ENCODE measurements around the gene THSD4. TPM values are rescaled to one million over a fixed set of nuclear protein-coding genes. Genes with fewer than 3 reads are reported as not detected.

Gene THSD4
- polyA plus RNA-seq, 1 donor from 2014 or later = 0.46 TPM

GRCh38 chr15:71510763-71511162, 395.5 kb downstream of the THSD4 start:
- Histone ChIP-seq H3F3A (ENCODE audit: insufficient read depth, low read length, poor library complexity, severe bottlenecking) (no peaks in the 10 kb centered on the region), H3K4me3 (ENCODE audit: low read length) (no peak overlapping the region), H3K36me3 (ENCODE audit: insufficient read depth, low read length) (no peaks in the 10 kb centered on the region), H2AFZ (ENCODE audit: low read depth, low read length) (no peak overlapping the region), H3K27me3 (ENCODE audit: insufficient read depth, low read depth, low read length) (no peaks in the 10 kb centered on the region), H3K27ac (ENCODE audit: low read length) (no peak overlapping the region), H4K20me1 (ENCODE audit: insufficient read depth) (no peaks in the 10 kb centered on the region), H3K9ac (ENCODE audit: low read length) (no peak overlapping the region), H3K79me2 (replicated peaks; ENCODE audit: insufficient read depth, low read length) (no peaks in the 10 kb centered on the region), H3K9me3 (ENCODE audit: low read length) (no peaks in the 10 kb centered on the region), H3K9me2 (ENCODE audit: insufficient read depth, low read length) (no peaks in the 10 kb centered on the region), H3K4me2 (ENCODE audit: low read length) (no peak overlapping the region)
- no peak for TF ChIP-seq TAF1 (IDR thresholded peaks at IDR 0.05; ENCODE audit: low read depth)
- no peak for TF ChIP-seq EZH2 (IDR thresholded peaks at IDR 0.05; ENCODE audit: borderline replicate concordance, insufficient read depth, low read length, poor library complexity, severe bottlenecking)

DNA sequence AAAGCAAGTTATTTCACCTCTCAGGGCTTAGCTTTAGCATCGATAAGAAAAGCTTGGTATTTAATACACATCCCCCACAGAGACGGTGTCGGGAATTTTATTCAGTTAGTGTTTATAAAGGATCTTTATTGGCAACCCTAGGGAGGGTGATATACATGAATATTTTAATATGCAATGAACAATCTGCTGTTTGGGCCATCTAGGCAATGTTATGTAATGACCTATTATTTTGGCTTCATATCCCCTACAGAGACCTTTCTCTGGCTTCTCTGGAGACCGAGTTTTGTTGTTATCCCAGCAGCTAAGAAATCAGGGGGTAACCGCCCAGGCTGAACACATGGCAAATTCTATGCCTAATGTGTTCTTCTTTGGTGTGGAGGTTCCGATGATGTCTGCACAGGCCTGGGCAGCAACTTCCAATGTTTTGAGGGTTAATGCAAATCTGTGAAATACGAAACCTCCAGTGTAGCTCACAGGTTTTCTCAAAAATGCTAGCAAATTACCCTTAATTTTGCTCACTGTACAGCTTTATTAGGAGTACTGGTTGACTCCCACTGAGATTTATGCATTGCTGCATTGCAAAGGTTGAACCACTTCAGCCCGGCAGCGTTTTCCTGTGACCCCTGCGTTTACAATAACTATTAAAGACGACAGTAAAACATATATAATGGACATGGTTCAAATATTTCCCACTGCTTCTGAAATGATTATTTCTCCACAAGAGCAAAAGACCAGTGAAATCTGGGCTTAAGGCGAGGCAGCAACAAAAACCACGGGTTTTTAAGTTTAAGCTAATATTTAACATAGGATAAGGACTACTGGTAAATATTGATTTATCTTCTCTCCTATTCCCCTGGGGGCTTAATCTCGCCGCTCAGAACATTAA, 396.8 kb downstream of the THSD4 start:
- H3K4me2 ChIP-seq (ENCODE audit: low read length) = no peak overlapping the region
- H3F3A ChIP-seq (ENCODE audit: insufficient read depth, low read length, poor library complexity, severe bottlenecking) = no peaks in the 10 kb centered on the region
- no peak overlapping the region for H3K9ac ChIP-seq (ENCODE audit: low read length)
- TF ChIP-seq SMC3 (conservative IDR thresholded peaks at IDR 0.05; ENCODE audit: poor library complexity) = no peak
- TF ChIP-seq EP300 (conservative IDR thresholded peaks at IDR 0.05; ENCODE audit: poor library complexity, severe bottlenecking) = no peak
- H3K27ac ChIP-seq (ENCODE audit: low read length) = no peak overlapping the region
- H3K9me3 ChIP-seq (ENCODE audit: low read length) = no peaks in the 10 kb centered on the region
- no peak overlapping the region for H3K4me3 ChIP-seq (ENCODE audit: low read length)
- no peaks in the 10 kb centered on the region for H3K9me2 ChIP-seq (ENCODE audit: insufficient read depth, low read length)
- H3K36me3 ChIP-seq (ENCODE audit: insufficient read depth, low read length) = no peaks in the 10 kb centered on the region
- H3K79me2 ChIP-seq (replicated peaks; ENCODE audit: insufficient read depth, low read length) = no peaks in the 10 kb centered on the region
- no peaks in the 10 kb centered on the region for H4K20me1 ChIP-seq (ENCODE audit: insufficient read depth)
- no peaks in the 10 kb centered on the region for H3K27me3 ChIP-seq (ENCODE audit: insufficient read depth, low read depth, low read length)
- H2AFZ ChIP-seq (ENCODE audit: low read depth, low read length) = no peak overlapping the region

DNA sequence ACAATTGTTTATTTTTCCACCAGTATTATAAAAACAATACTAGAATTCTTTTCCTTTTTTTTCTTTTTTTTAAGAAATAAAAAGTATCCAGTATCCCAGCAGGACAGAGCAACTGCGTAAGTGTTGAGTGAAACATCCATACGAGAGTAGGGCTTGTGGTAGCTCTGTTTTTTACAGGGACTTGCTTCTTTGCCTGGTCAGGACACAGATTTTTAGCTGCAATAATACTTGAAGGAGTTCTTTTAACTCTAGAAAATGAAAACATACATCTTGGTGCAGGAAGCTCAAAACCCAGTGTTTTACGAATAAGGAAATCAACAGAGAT, 397.4 kb downstream of the THSD4 start:
- no peak overlapping the region for H3K4me2 ChIP-seq (ENCODE audit: low read length)
- H3K27me3 ChIP-seq (ENCODE audit: insufficient read depth, low read depth, low read length) = no peaks in the 10 kb centered on the region
- H3F3A ChIP-seq (ENCODE audit: insufficient read depth, low read length, poor library complexity, severe bottlenecking) = no peaks in the 10 kb centered on the region
- H3K4me3 ChIP-seq (ENCODE audit: low read length) = no peak overlapping the region
- no peak overlapping the region for H2AFZ ChIP-seq (ENCODE audit: low read depth, low read length)
- no peak overlapping the region for H3K9ac ChIP-seq (ENCODE audit: low read length)
- H4K20me1 ChIP-seq (ENCODE audit: insufficient read depth) = no peaks in the 10 kb centered on the region
- H3K36me3 ChIP-seq (ENCODE audit: insufficient read depth, low read length) = no peaks in the 10 kb centered on the region
- TF ChIP-seq RAD21 (conservative IDR thresholded peaks at IDR 0.05) (no peak), SMC3 (conservative IDR thresholded peaks at IDR 0.05; ENCODE audit: poor library complexity) (no peak), POLR2AphosphoS5 (IDR thresholded peaks at IDR 0.05) (no peak)
- no peaks in the 10 kb centered on the region for H3K9me3 ChIP-seq (ENCODE audit: low read length)
- no peak overlapping the region for H3K27ac ChIP-seq (ENCODE audit: low read length)
- no peaks in the 10 kb centered on the region for H3K79me2 ChIP-seq (replicated peaks; ENCODE audit: insufficient read depth, low read length)
- H3K9me2 ChIP-seq (ENCODE audit: insufficient read depth, low read length) = no peaks in the 10 kb centered on the region

- no peaks in the 10 kb centered on the region for H3K27me3 ChIP-seq (ENCODE audit: insufficient read depth, low read depth, low read length)
- H3K9me3 ChIP-seq (ENCODE audit: low read length) = no peaks in the 10 kb centered on the region
- TF ChIP-seq EP300 (conservative IDR thresholded peaks at IDR 0.05; ENCODE audit: poor library complexity, severe bottlenecking) (no peak), POLR2AphosphoS5 (IDR thresholded peaks at IDR 0.05) (no peak), TAF1 (IDR thresholded peaks at IDR 0.05; ENCODE audit: low read depth) (no peak)
- no peaks in the 10 kb centered on the region for H4K20me1 ChIP-seq (ENCODE audit: insufficient read depth)
- no peak overlapping the region for H3K4me2 ChIP-seq (ENCODE audit: low read length)
- H3K9me2 ChIP-seq (ENCODE audit: insufficient read depth, low read length) = no peaks in the 10 kb centered on the region
- H3K9ac ChIP-seq (ENCODE audit: low read length) = no peak overlapping the region
- H3K79me2 ChIP-seq (replicated peaks; ENCODE audit: insufficient read depth, low read length) = no peaks in the 10 kb centered on the region
- H2AFZ ChIP-seq (ENCODE audit: low read depth, low read length) = no peak overlapping the region
- no peaks in the 10 kb centered on the region for H3F3A ChIP-seq (ENCODE audit: insufficient read depth, low read length, poor library complexity, severe bottlenecking)
- no peak overlapping the region for H3K27ac ChIP-seq (ENCODE audit: low read length)
- H3K36me3 ChIP-seq (ENCODE audit: insufficient read depth, low read length) = no peaks in the 10 kb centered on the region
- no peak overlapping the region for H3K4me3 ChIP-seq (ENCODE audit: low read length)
These were observed 400.3 kb downstream of the THSD4 start for GRCh38 chr15:71515375-71516186.

All from neural cell (in vitro differentiated cells).